HCT116 (cell line): ENCODE data around the gene HIVEP1. TPM values are rescaled to one million over a fixed set of nuclear protein-coding genes. Genes with fewer than 3 reads are reported as not detected.

Experiments
- ATAC-seq: fragments of 200-7000 bp; cut with Tn5 transposase; 2 replicates; pipeline ENCODE4 v1.9.1; 2020; ENCODE audit warnings: mild to moderate bottlenecking, moderate library complexity
- BruUV-seq: library from RNA; stranded (reverse); fragments of 400-500 nt; replicated peaks from 2 replicates; lab custom pipeline; 2021; lab: Mats Ljungman, UMichigan
- CTCF ChIA-PET: fragments of 300-600 bp; sonication (Branson Sonifier 250); formaldehyde crosslinking; loops from one replicate; lab custom pipeline; 2021; ENCODE audit warnings: antibody characterized with exemption; lab: Charles Lee
- POLR2A ChIA-PET: fragments of 300-600, 350-600 bp; sonication (Branson Sonifier 250); formaldehyde crosslinking; loops from one replicate; lab custom pipeline; 2021; ENCODE audit warnings: antibody characterized with exemption; lab: Charles Lee
- RAD21 ChIA-PET, 2 experiments: fragments of 300-600 bp; sonication (Branson Sonifier 250); formaldehyde crosslinking; loops; one replicate each; lab custom pipeline; 2023; ENCODE audit warnings: low total read pairs in 2 of 2; ENCODE audit not compliant: uncharacterized antibody in 2 of 2, unreplicated experiment in 2 of 2, low non-redundant PET in 1 of 2; lab: Charles Lee
- DNase-seq: peaks from one replicate; pipeline ENCODE4 v3.0.0-alpha.2; 2010; ENCODE audit warnings: low read depth, low spot score
- H2AFZ ChIP-seq: fragments of 200-600 bp; shearing (Covaris generic), sonication (generic); 2 replicates; pipeline ENCODE4 v1.6.1; 2017; ENCODE audit warnings: low read depth, mixed run types, mixed read lengths, antibody characterized with exemption, low read length; ENCODE audit not compliant: poor library complexity, severe bottlenecking
- H3K27ac ChIP-seq: 2 replicates; pipeline ENCODE4 v1.5.1; 2012; ENCODE audit warnings: low read depth, low read length
- H3K27me3 ChIP-seq: fragments of 200-600 bp; sonication (generic); 2 replicates; pipeline ENCODE4 v1.6.1; 2016; ENCODE audit warnings: mixed run types, low read length, mixed read lengths; ENCODE audit not compliant: insufficient read depth
- H3K36me3 ChIP-seq, 2 experiments: fragments of 200-500 bp in 1 of 2; fragments of 200-600 bp in 1 of 2; sonication (Bioruptor generic) in 1 of 2; sonication (generic) in 1 of 2; 2 replicates each; pipeline versions ENCODE4 v1.5.1 to v1.6.1; 2014 to 2016; ENCODE audit warnings: low read length in 2 of 2, inconsistent platforms in 1 of 2, mixed read lengths in 1 of 2, mixed run types in 1 of 2; ENCODE audit not compliant: insufficient read depth in 2 of 2, control insufficient read depth in 1 of 2
- H3K4me1 ChIP-seq, 2 experiments: fragments of 200-600 bp in 1 of 2; sonication (generic) in 1 of 2; 2 replicates each; pipeline versions ENCODE4 v1.5.1 to v1.6.1; 2012 to 2017; ENCODE audit warnings: low read length in 2 of 2, inconsistent platforms in 1 of 2, mild to moderate bottlenecking in 1 of 2, mixed read lengths in 1 of 2, mixed run types in 1 of 2, moderate library complexity in 1 of 2; ENCODE audit not compliant: insufficient read depth in 2 of 2, control insufficient read depth in 1 of 2
- H3K4me2 ChIP-seq: fragments of 200-600 bp; sonication (generic); 2 replicates; pipeline ENCODE4 v1.6.1; 2017; ENCODE audit warnings: mixed run types, low read length, mixed read lengths
- H3K4me3 ChIP-seq, 2 experiments: fragments of 200-600 bp in 1 of 2; sonication (generic) in 1 of 2; replicated peaks in 1 of 2; 2 replicates each; pipeline ENCODE4 v1.5.1; 2011 to 2016; ENCODE audit warnings: low read length in 2 of 2, control low read depth in 1 of 2, low read depth in 1 of 2, mild to moderate bottlenecking in 1 of 2, mixed read lengths in 1 of 2, mixed run types in 1 of 2
- H3K79me2 ChIP-seq: fragments of 200-600 bp; sonication (generic); 2 replicates; pipeline ENCODE4 v1.6.1; 2017; ENCODE audit warnings: mild to moderate bottlenecking, mixed run types, low read length, moderate library complexity, mixed read lengths; ENCODE audit not compliant: insufficient read depth
- H3K9ac ChIP-seq: fragments of 200-600 bp; sonication (generic); 2 replicates; pipeline ENCODE4 v1.6.1; 2016; ENCODE audit warnings: low read length, mixed read lengths
- H3K9me2 ChIP-seq: fragments of 200-600 bp; sonication (generic), shearing (Covaris generic); 2 replicates; pipeline ENCODE4 v1.6.1; 2017; ENCODE audit warnings: mixed run types, mild to moderate bottlenecking, moderate library complexity; ENCODE audit not compliant: insufficient read depth
- H3K9me3 ChIP-seq, 2 experiments: fragments of 200-500 bp in 1 of 2; fragments of 200-600 bp in 1 of 2; sonication (Bioruptor generic) in 1 of 2; sonication (generic) in 1 of 2; 2 replicates each; pipeline ENCODE4 v1.6.1; 2014 to 2017; ENCODE audit warnings: low read length in 2 of 2, mixed read lengths in 2 of 2, inconsistent platforms in 1 of 2, low read depth in 1 of 2, mild to moderate bottlenecking in 1 of 2, mixed run types in 1 of 2, moderate library complexity in 1 of 2; ENCODE audit not compliant: control insufficient read depth in 1 of 2, insufficient read depth in 1 of 2
- H4K20me1 ChIP-seq: fragments of 200-600 bp; sonication (generic), shearing (Covaris generic); 2 replicates; pipeline ENCODE4 v1.6.1; 2017; ENCODE audit warnings: mixed run types, mild to moderate bottlenecking, moderate library complexity; ENCODE audit not compliant: insufficient read depth
- ELF1 ChIP-seq: IDR thresholded peaks from 2 replicates; pipeline ENCODE4 v1.6.1; 2012; ENCODE audit warnings: low read depth, borderline replicate concordance
- POLR2A ChIP-seq: IDR thresholded peaks from 2 replicates; pipeline ENCODE4 v1.7.0; 2011; ENCODE audit warnings: borderline replicate concordance; ENCODE audit not compliant: insufficient read depth, insufficient read length; ENCODE audit errors: extremely low read depth
- TCF7L2 ChIP-seq: IDR thresholded peaks from 2 replicates; pipeline ENCODE4 v1.7.0; 2011; ENCODE audit warnings: borderline replicate concordance, inconsistent platforms; ENCODE audit not compliant: insufficient read depth, insufficient read length; ENCODE audit errors: extremely low read depth
- ZFX ChIP-seq: fragments of 450-650 bp; IDR thresholded peaks from 2 replicates; pipeline ENCODE4 v1.6.1; 2017
- intact Hi-C: fragments of 100-400 bp; cut with micrococcal nuclease; formaldehyde crosslinking; loops from 2 replicates; pipeline ENCODE4 v1.10.0; 2022
- total RNA-seq: library from RNA; stranded (reverse); gene quantifications from one replicate; pipeline ENCODE4 v1.2.1, GENCODE V29; 2021; ENCODE audit not compliant: unreplicated experiment
- TF ChIP-seq, protein P1 (sequence below): IDR thresholded peaks from 2 replicates; pipeline ENCODE4 v1.6.1; 2012; ENCODE audit warnings: low read depth
- TF ChIP-seq, protein P2 (sequence below): IDR thresholded peaks from 2 replicates; pipeline ENCODE4 v1.6.1; 2012

HIVEP1 gene
- total RNA-seq, 1 experiment from 2014 or later, result 11.2 TPM

- DNase-seq, result no peak
- BruUV-seq, result no TSS peak
- Histone ChIP-seq H3K9me2 (no peaks in the 10 kb centered on the region), H3K9ac (no peak overlapping the region), H3K4me1 (no peaks in the 10 kb centered on the region), H3K4me3 (no peak overlapping the region), H3K4me2 (no peak overlapping the region), H3K79me2 (no peaks in the 10 kb centered on the region), H3K9me3 (no peaks in the 10 kb centered on the region), H3K27me3 (no peaks in the 10 kb centered on the region), H3K36me3 (no peaks in the 10 kb centered on the region), H4K20me1 (no peaks in the 10 kb centered on the region), H3K27ac (no peak overlapping the region), H2AFZ (no peak overlapping the region)
- no peak for TF ChIP-seq TCF7L2
- TF ChIP-seq, protein P1, sequence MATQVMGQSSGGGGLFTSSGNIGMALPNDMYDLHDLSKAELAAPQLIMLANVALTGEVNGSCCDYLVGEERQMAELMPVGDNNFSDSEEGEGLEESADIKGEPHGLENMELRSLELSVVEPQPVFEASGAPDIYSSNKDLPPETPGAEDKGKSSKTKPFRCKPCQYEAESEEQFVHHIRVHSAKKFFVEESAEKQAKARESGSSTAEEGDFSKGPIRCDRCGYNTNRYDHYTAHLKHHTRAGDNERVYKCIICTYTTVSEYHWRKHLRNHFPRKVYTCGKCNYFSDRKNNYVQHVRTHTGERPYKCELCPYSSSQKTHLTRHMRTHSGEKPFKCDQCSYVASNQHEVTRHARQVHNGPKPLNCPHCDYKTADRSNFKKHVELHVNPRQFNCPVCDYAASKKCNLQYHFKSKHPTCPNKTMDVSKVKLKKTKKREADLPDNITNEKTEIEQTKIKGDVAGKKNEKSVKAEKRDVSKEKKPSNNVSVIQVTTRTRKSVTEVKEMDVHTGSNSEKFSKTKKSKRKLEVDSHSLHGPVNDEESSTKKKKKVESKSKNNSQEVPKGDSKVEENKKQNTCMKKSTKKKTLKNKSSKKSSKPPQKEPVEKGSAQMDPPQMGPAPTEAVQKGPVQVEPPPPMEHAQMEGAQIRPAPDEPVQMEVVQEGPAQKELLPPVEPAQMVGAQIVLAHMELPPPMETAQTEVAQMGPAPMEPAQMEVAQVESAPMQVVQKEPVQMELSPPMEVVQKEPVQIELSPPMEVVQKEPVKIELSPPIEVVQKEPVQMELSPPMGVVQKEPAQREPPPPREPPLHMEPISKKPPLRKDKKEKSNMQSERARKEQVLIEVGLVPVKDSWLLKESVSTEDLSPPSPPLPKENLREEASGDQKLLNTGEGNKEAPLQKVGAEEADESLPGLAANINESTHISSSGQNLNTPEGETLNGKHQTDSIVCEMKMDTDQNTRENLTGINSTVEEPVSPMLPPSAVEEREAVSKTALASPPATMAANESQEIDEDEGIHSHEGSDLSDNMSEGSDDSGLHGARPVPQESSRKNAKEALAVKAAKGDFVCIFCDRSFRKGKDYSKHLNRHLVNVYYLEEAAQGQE, result no peak
- TF ChIP-seq, protein P2, sequence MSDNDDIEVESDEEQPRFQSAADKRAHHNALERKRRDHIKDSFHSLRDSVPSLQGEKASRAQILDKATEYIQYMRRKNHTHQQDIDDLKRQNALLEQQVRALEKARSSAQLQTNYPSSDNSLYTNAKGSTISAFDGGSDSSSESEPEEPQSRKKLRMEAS, result no peak
- TF ChIP-seq ZFX, result no peak
- no peak for TF ChIP-seq ELF1
- TF ChIP-seq POLR2A, result no peak
- ChIA-PET POLR2A (no interaction called here), RAD21 (no interaction called here), CTCF (no interaction called here)
- intact Hi-C loops, result no loop called here
- no peak for ATAC-seq
Measured at GRCh38 chr6:12097791-12098190, 85.7 kb downstream of the HIVEP1 start.
